Natural killer cell treated with Interleukin-12 subunit alpha and Interleukin-12 subunit beta and Interleukin-15 and Interleukin-18, amount 100 ng/mL, for 72 hours (primary cell): Measurements from ENCODE around the gene SLC13A3. TPM values are rescaled to one million over a fixed set of nuclear protein-coding genes. Genes with fewer than 3 reads are reported as not detected.

Experiments
- ATAC-seq, 2 donors: fragments of 150-1000 bp; cut with Tn5 transposase in 1 of 2; sonication (Bioruptor Pico), chemical (Tn5 transposase) in 1 of 2; 2 replicates each; pipeline ENCODE4 v1.10.0; 2021
- DNase-seq: peaks from one replicate; pipeline ENCODE4 v3.0.0; 2022; ENCODE audit warnings: low spot score
- H3K27ac Mint-ChIP-seq, 2 donors: 1 replicate in 1 of 2; 2 replicates in 1 of 2; pipeline ENCODE4 v1.8.0; 2022; ENCODE audit warnings: mixed read lengths in 2 of 2, mild to moderate bottlenecking in 1 of 2, moderate library complexity in 1 of 2
- H3K27me3 Mint-ChIP-seq, 2 donors: 1 replicate in 1 of 2; 2 replicates in 1 of 2; pipeline ENCODE4 v1.8.0; 2022; ENCODE audit warnings: mixed read lengths in 2 of 2
- H3K36me3 Mint-ChIP-seq: one replicate; pipeline ENCODE4 v1.8.0; 2022; ENCODE audit warnings: mixed read lengths
- H3K4me1 Mint-ChIP-seq, 2 donors: 1 replicate in 1 of 2; 2 replicates in 1 of 2; pipeline ENCODE4 v1.8.0; 2022; ENCODE audit warnings: low read depth in 2 of 2, mixed read lengths in 2 of 2, mild to moderate bottlenecking in 1 of 2
- H3K4me3 Mint-ChIP-seq: one replicate; pipeline ENCODE4 v1.8.0; 2022; ENCODE audit warnings: mixed read lengths
- H3K9me3 Mint-ChIP-seq: 2 replicates; pipeline ENCODE4 v1.8.0; 2022; ENCODE audit warnings: mixed read lengths
- total RNA-seq, 2 donors: library from RNA; stranded (reverse); gene quantifications; one replicate each; pipeline ENCODE4 v1.2.3, GENCODE V29; 2022

SLC13A3 gene
- total RNA-seq, 2 donors from 2014 or later = 0.47 to 0.55 TPM

GRCh38 chr20:46520976-46521579 is 130.2 kb downstream of the SLC13A3 start:
- no peak overlapping the region for H3K27ac Mint-ChIP-seq
- H3K27me3 Mint-ChIP-seq = peaks cover 8 to 20% of the 10 kb centered on the region in 2 donors
- H3K4me3 Mint-ChIP-seq = no peak overlapping the region
- H3K9me3 Mint-ChIP-seq = no peaks in the 10 kb centered on the region
- H3K4me1 Mint-ChIP-seq = no peaks in the 10 kb centered on the region
- H3K36me3 Mint-ChIP-seq = no peaks in the 10 kb centered on the region
- DNase-seq (peak; percentile 70), ATAC-seq (peak; percentile 79 to 80)

GRCh38 chr20:46520540-46520939 is 130.7 kb downstream of the SLC13A3 start:
- no peaks in the 10 kb centered on the region for H3K4me1 Mint-ChIP-seq

GRCh38 chr20:46519471-46520068 is 131.7 kb downstream of the SLC13A3 start:
- no peaks in the 10 kb centered on the region for H3K9me3 Mint-ChIP-seq
- peaks cover 8 to 20% of the 10 kb centered on the region in 2 donors for H3K27me3 Mint-ChIP-seq
- H3K4me3 Mint-ChIP-seq = no peak overlapping the region
- DNase-seq (no peak), ATAC-seq (no peak)
- no peaks in the 10 kb centered on the region for H3K36me3 Mint-ChIP-seq
- no peaks in the 10 kb centered on the region for H3K4me1 Mint-ChIP-seq
- H3K27ac Mint-ChIP-seq = no peak overlapping the region

More at GRCh38 chr20:46520540-46520939, 130.7 kb downstream of the SLC13A3 start:
- DNase-seq (no peak), ATAC-seq (no peak)
- Mint-ChIP-seq H3K4me3 (no peak overlapping the region), H3K27ac (no peak overlapping the region), H3K27me3 (peaks cover 8 to 20% of the 10 kb centered on the region in 2 donors), H3K9me3 (no peaks in the 10 kb centered on the region), H3K36me3 (no peaks in the 10 kb centered on the region)

GRCh38 chr20:46512943-46513844 is 138.1 kb downstream of the SLC13A3 start, which contains the start of gene ZNF334:
Gene ZNF334, minus strand, starts transcription at chr20:46513559. Its CDS starts 1,457 bp downstream, at chr20:46512102.
- peak within 1 kb of the TSS; percentile 75 for H3K4me3 Mint-ChIP-seq
- DNase-seq (no peak), ATAC-seq (peak; percentile 62 to 74)
- no peaks in the 10 kb centered on the region for H3K9me3 Mint-ChIP-seq
- no peaks in the 10 kb centered on the region for H3K36me3 Mint-ChIP-seq
- peaks cover 4 to 8% of the 10 kb centered on the region in 2 donors for H3K4me1 Mint-ChIP-seq
- H3K27ac Mint-ChIP-seq = no peak within 1 kb of the TSS
- H3K27me3 Mint-ChIP-seq = peaks cover 19 to 32% of the 10 kb centered on the region in 2 donors

GRCh38 chr20:46509523-46509922 is 141.7 kb downstream of the SLC13A3 start:
- H3K36me3 Mint-ChIP-seq = no peaks in the 10 kb centered on the region
- H3K4me3 Mint-ChIP-seq = no peak overlapping the region
- H3K27me3 Mint-ChIP-seq = peaks cover 38 to 52% of the 10 kb centered on the region in 2 donors
- DNase-seq (no peak), ATAC-seq (no peak)
- peaks cover 4 to 8% of the 10 kb centered on the region in 2 donors for H3K4me1 Mint-ChIP-seq
- H3K27ac Mint-ChIP-seq = no peak overlapping the region
- H3K9me3 Mint-ChIP-seq = no peaks in the 10 kb centered on the region

Other genes with a start within 250 kb of the SLC13A3 start
- 100 to 1,000 TPM in 1 of 2 donors, 10 to 100 TPM in 1; 92.3 to 100 TPM for gene ELMO2, start 244.8 kb downstream of the SLC13A3 start, total RNA-seq
- under 1 TPM; 0.70 to 0.78 TPM for gene ZNF334, start 137.9 kb downstream of the SLC13A3 start, total RNA-seq
- gene OCSTAMP, start 100.8 kb downstream of the SLC13A3 start, total RNA-seq = under 1 TPM in 1 of 2 donors, not detected in 1; 0.31 TPM
- gene TP53RK, start 38.0 kb upstream of the SLC13A3 start, total RNA-seq = 10 to 100 TPM; 14.1 to 16.8 TPM
- gene SLC2A10, start 58.2 kb upstream of the SLC13A3 start, total RNA-seq = 1 to 10 TPM in 1 of 2 donors, under 1 TPM in 1; 0.64 to 1.5 TPM
- gene EYA2, start 243.4 kb upstream of the SLC13A3 start, total RNA-seq = under 1 TPM in 1 of 2 donors, not detected in 1; 0.17 TPM